22Rv1 (cell line): ENCODE measurements around the gene ERGIC1.

ENCODE experiments used
- H3K27ac ChIP-seq: fragments of 450-650 bp; 2 replicates; pipeline ENCODE4 v1.5.1; 2017
- CTCF ChIP-seq: fragments of 450-650 bp; IDR thresholded peaks from 2 replicates; pipeline ENCODE4 v1.5.1; 2017; ENCODE audit warnings: mild to moderate bottlenecking
- ZFX ChIP-seq: fragments of 450-650 bp; IDR thresholded peaks from 2 replicates; pipeline ENCODE4 v1.6.1; 2017; ENCODE audit warnings: antibody characterized with exemption, borderline replicate concordance

The ERGIC1 gene

GRCh38 chr5:172942556-172942955, 108.5 kb downstream of the ERGIC1 start:
- TF ChIP-seq ZFX (no peak), CTCF (no peak)
- no peak overlapping the region for H3K27ac ChIP-seq

GRCh38 chr5:172943283-172943841, 109.3 kb downstream of the ERGIC1 start:
- no peak overlapping the region for H3K27ac ChIP-seq
- TF ChIP-seq ZFX, result no peak
- no peak for TF ChIP-seq CTCF

GRCh38 chr5:172943906-172944305, 109.9 kb downstream of the ERGIC1 start:
- no peak overlapping the region for H3K27ac ChIP-seq
- TF ChIP-seq ZFX, result no peak
- no peak for TF ChIP-seq CTCF

GRCh38 chr5:172944741-172945140, 110.7 kb downstream of the ERGIC1 start:
- H3K27ac ChIP-seq, result no peak overlapping the region
- TF ChIP-seq CTCF (no peak), ZFX (no peak)

GRCh38 chr5:172945151-172945550, 111.1 kb downstream of the ERGIC1 start:
- no peak for TF ChIP-seq ZFX
- no peak for TF ChIP-seq CTCF
- H3K27ac ChIP-seq, result no peak overlapping the region

GRCh38 chr5:172946146-172946545, 112.1 kb downstream of the ERGIC1 start:
- TF ChIP-seq ZFX (no peak), CTCF (no peak)
- H3K27ac ChIP-seq, result no peak overlapping the region

GRCh38 chr5:172949426-172949825, 115.4 kb downstream of the ERGIC1 start:
- no peak overlapping the region for H3K27ac ChIP-seq
- TF ChIP-seq CTCF (no peak), ZFX (no peak)
